IPS-20b (cell line): Measurements from ENCODE around the gene CHCHD4.
"Not testable (repeated sequence)": the region's sequence is repeated elsewhere in the genome, so short reads cannot be mapped to it uniquely, and the experiment has no call there.

Experiments
- H3K27ac ChIP-seq: one replicate; pipeline ENCODE4 v1.5.1; 2013; ENCODE audit warnings: low read length
- H3K27me3 ChIP-seq: 2 replicates; pipeline ENCODE4 v1.6.1; 2013; ENCODE audit warnings: mild to moderate bottlenecking, low read length, inconsistent platforms; ENCODE audit not compliant: insufficient read depth
- H3K36me3 ChIP-seq: 2 replicates; pipeline ENCODE4 v1.6.1; 2013; ENCODE audit warnings: low read depth, mild to moderate bottlenecking, inconsistent platforms, low read length, moderate library complexity; ENCODE audit not compliant: insufficient read depth
- H3K4me1 ChIP-seq: 2 replicates; pipeline ENCODE4 v1.6.1; 2013; ENCODE audit warnings: mild to moderate bottlenecking, control low read depth, inconsistent platforms, low read length, moderate library complexity; ENCODE audit not compliant: insufficient read depth
- H3K4me3 ChIP-seq: 2 replicates; pipeline ENCODE4 v1.5.1; 2013; ENCODE audit warnings: mild to moderate bottlenecking, low read length, inconsistent platforms
- H3K9ac ChIP-seq: 2 replicates; pipeline ENCODE4 v1.6.1; 2013; ENCODE audit warnings: low read depth, mild to moderate bottlenecking, inconsistent platforms, low read length, moderate library complexity
- H3K9me3 ChIP-seq: 2 replicates; pipeline ENCODE4 v1.6.1; 2013; ENCODE audit warnings: mild to moderate bottlenecking, low read depth, low read length, inconsistent platforms; ENCODE audit not compliant: insufficient read depth

The CHCHD4 gene

DNA sequence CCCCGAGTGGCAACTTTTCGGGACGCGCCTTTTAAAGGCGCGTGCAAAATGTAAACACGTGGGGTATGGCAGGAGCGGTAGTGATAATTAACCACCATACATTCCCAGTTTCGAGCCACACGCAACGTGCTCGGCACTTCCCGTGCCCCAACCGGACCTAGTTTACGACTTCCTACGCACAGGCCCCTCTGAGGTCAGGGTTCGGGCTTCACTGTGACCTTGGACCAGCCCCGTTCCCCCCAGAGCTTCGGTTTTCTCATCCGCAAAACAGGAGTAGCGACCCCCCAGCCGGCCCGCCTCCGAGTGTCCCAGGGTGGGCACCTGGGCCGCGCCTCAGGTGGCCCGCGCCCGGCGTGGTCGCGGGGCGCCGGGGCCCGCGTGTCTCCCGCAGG is 451 bp downstream of the CHCHD4 start:
- peak overlapping the region; percentile 89 for H3K9ac ChIP-seq
- H3K4me1 ChIP-seq = peaks cover 28% of the 10 kb centered on the region
- H3K4me3 ChIP-seq = peak overlapping the region; percentile 89
- 0 out of 2 replicates have a peak, but pooled peaks cover 3% of the 10 kb centered on the region for H3K9me3 ChIP-seq
- H3K27me3 ChIP-seq = no peaks in the 10 kb centered on the region
- H3K36me3 ChIP-seq = peaks cover 34% of the 10 kb centered on the region
- H3K27ac ChIP-seq = no peak overlapping the region

GRCh38 chr3:14123308-14124222 is 1.1 kb downstream of the CHCHD4 start:
- H3K27me3 ChIP-seq = no peaks in the 10 kb centered on the region
- H3K9ac ChIP-seq = peak overlapping the region; percentile 89
- peaks cover 30% of the 10 kb centered on the region for H3K36me3 ChIP-seq
- no peak overlapping the region for H3K27ac ChIP-seq
- H3K4me1 ChIP-seq = peaks cover 28% of the 10 kb centered on the region
- H3K9me3 ChIP-seq = 0 out of 2 replicates have a peak, but pooled peaks cover 3% of the 10 kb centered on the region
- peak overlapping the region; percentile 89 for H3K4me3 ChIP-seq

DNA sequence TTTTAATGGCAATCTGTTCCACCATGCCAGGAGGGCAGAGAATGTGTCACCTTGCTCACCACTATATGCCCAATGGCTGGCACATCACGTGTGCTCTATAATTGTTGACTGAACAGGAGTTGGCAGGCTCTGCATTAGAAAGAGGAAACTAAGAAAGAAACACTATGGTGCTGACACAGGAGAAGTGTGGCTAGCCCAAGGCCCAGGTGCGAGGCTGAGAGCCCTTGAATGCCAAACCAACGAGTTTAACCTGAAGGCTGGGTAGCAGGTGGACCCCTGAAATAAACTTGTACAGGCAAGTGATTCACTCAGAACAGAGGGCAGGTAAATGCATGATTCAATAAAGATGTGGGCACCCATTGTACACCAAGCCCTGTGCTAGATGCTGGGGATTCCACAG is 2.4 kb downstream of the CHCHD4 start:
- Histone ChIP-seq H3K36me3 (peaks cover 23% of the 10 kb centered on the region), H3K4me1 (peaks cover 28% of the 10 kb centered on the region), H3K9ac (0 out of 2 replicates have a peak overlapping the region, but pooled peaks have one; percentile 6)

GRCh38 chr3:14121859-14122258 is 2.8 kb downstream of the CHCHD4 start:
- 0 out of 2 replicates have a peak, but pooled peaks cover 3% of the 10 kb centered on the region for H3K9me3 ChIP-seq
- H3K36me3 ChIP-seq = peaks cover 22% of the 10 kb centered on the region; the same call in 1 of the 2 replicates
- H3K9ac ChIP-seq = 0 out of 2 replicates have a peak overlapping the region, but pooled peaks have one; percentile 6
- peaks cover 28% of the 10 kb centered on the region for H3K4me1 ChIP-seq
- H3K4me3 ChIP-seq = peak overlapping the region; percentile 89
- no peaks in the 10 kb centered on the region for H3K27me3 ChIP-seq
- H3K27ac ChIP-seq = no peak overlapping the region

More for the DNA sequence above, 2.4 kb downstream of the CHCHD4 start:
- peak overlapping the region; percentile 89 for H3K4me3 ChIP-seq
- H3K27me3 ChIP-seq = no peaks in the 10 kb centered on the region
- H3K27ac ChIP-seq = no peak overlapping the region
- 0 out of 2 replicates have a peak, but pooled peaks cover 3% of the 10 kb centered on the region for H3K9me3 ChIP-seq

- not testable (repeated sequence) for H3K27ac ChIP-seq, H3K27me3 ChIP-seq, H3K9me3 ChIP-seq, H3K9ac ChIP-seq
- Histone ChIP-seq H3K36me3 (peaks cover 28% of the 10 kb centered on the region), H3K4me1 (peaks cover 25% of the 10 kb centered on the region), H3K4me3 (peak overlapping the region; percentile 30)
Observed at GRCh38 chr3:14120921-14121448, 3.7 kb downstream of the CHCHD4 start.

DNA sequence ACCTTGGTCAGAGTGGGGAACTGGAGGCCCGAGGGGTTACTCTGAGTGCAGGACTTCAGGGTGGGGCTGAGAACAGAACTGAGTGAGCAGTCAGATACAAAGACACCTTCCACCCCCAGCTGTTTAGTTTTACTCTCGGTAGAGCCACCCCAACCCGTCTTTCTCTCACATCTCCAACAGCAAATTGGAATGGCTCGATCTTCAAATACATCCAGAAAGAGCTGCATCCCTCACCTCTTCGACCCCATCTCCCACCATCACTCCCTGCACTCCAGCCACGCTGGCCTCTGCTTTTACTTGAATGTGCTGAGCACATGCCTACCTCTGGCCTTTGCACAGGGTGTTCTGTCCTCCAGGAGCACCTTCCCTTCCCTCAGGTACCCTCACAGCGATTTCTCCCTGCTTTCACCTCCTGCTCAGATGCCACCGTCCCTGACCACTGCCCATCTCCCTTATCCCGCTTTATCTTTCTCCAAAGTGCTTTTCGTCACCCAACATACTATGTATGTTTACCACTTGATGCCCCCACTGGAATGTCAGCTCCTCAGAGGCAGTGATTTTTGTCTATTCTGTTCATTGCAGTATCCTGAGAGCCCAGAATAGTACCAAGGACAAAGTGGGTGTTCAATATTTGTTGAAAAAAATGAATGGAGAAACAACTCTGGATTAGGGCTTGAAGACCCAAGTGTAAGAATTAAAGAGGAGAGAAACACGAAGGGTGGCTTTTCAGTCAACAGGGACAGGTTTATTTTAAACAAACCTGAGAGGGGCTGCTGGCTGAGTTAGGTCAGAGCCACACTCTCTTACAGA is 4.4 kb downstream of the CHCHD4 start:
- no peak overlapping the region for H3K9ac ChIP-seq
- no peak overlapping the region for H3K4me3 ChIP-seq
- no peaks in the 10 kb centered on the region for H3K27me3 ChIP-seq
- H3K27ac ChIP-seq = no peak overlapping the region
- peaks cover 24% of the 10 kb centered on the region for H3K4me1 ChIP-seq
- peaks cover 35% of the 10 kb centered on the region for H3K36me3 ChIP-seq
- H3K9me3 ChIP-seq = 0 out of 2 replicates have a peak, but pooled peaks cover 3% of the 10 kb centered on the region

GRCh38 chr3:14119651-14120050 is 5.0 kb downstream of the CHCHD4 start:
- peaks cover 24% of the 10 kb centered on the region for H3K4me1 ChIP-seq
- H3K27ac ChIP-seq = no peak overlapping the region
- no peak overlapping the region for H3K4me3 ChIP-seq
- H3K27me3 ChIP-seq = no peaks in the 10 kb centered on the region
- H3K9ac ChIP-seq = no peak overlapping the region
- H3K36me3 ChIP-seq = peaks cover 41% of the 10 kb centered on the region
- H3K9me3 ChIP-seq = 0 out of 2 replicates have a peak, but pooled peaks cover 3% of the 10 kb centered on the region

DNA sequence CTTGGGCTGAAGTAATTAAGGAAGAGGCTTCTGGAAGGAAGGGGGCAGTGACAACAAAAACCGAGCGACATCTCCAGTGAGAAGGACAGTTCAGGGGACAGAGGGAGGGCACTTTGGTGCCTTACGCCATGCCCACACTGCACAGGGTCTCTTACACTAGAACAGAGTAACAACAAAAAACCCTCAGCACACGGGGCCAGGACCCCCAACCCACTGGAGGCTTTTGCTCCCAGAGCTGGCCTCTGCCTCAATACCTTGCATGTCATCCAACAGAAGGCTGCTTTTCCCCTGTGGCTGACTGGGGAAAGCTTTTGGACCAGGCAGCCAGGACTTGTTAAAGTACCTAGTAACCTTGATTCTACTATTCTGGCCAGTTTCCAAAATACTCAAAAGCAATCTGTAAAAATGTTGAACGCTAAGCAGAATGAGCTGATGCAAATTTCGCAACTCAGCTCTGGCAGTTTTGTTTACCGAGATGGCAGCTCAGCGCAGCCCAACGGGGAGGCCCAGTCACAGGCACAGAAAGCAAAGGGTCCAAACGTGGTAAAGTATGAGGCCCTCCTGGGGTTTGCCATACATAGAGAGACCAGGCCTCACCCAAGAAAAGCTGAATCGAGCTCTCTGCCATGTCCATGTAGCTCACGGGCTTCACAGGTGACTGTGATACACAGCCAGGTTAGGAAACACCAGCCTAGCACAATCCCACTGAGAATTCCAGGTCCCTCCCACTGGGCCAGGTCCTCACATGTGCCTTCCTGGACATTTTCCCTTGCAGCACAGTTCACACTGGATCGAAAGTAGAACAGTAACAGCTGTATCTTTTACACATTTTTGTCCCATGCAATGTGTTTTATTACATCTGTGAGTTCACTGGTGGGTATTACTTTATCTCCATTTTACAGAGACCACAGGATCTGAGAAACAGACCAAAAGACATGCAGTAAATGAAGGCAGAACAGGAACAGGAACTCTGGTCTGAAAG is 6.0 kb downstream of the CHCHD4 start:
- H3K36me3 ChIP-seq = peaks cover 51% of the 10 kb centered on the region
- no peak overlapping the region for H3K4me3 ChIP-seq
- H3K4me1 ChIP-seq = peaks cover 24% of the 10 kb centered on the region
- no peak overlapping the region for H3K27ac ChIP-seq
- no peak overlapping the region; the same call in 1 of the 2 replicates for H3K9ac ChIP-seq
- H3K9me3 ChIP-seq = 0 out of 2 replicates have a peak, but pooled peaks cover 3% of the 10 kb centered on the region
- H3K27me3 ChIP-seq = no peaks in the 10 kb centered on the region

GRCh38 chr3:14117468-14118399 is 6.9 kb downstream of the CHCHD4 start:
- peaks cover 60% of the 10 kb centered on the region for H3K36me3 ChIP-seq
- no peak overlapping the region for H3K27ac ChIP-seq

More at GRCh38 chr3:14117468-14118399, 6.9 kb downstream of the CHCHD4 start:
- no peak overlapping the region for H3K4me3 ChIP-seq
- no peak overlapping the region for H3K9ac ChIP-seq
- H3K9me3 ChIP-seq = 0 out of 2 replicates have a peak, but pooled peaks cover 3% of the 10 kb centered on the region
- peaks cover 15% of the 10 kb centered on the region for H3K4me1 ChIP-seq
- no peaks in the 10 kb centered on the region for H3K27me3 ChIP-seq
